GM21737 (cell line): ENCODE results near the gene MN1.

ENCODE experiments used
- ATAC-seq: cut with Tn5 transposase; IDR thresholded peaks from one replicate; pipeline ENCODE4 v1.9.1; 2021; ENCODE audit warnings: mild to moderate bottlenecking, moderate library complexity; ENCODE audit not compliant: unreplicated experiment

MN1 gene

DNA sequence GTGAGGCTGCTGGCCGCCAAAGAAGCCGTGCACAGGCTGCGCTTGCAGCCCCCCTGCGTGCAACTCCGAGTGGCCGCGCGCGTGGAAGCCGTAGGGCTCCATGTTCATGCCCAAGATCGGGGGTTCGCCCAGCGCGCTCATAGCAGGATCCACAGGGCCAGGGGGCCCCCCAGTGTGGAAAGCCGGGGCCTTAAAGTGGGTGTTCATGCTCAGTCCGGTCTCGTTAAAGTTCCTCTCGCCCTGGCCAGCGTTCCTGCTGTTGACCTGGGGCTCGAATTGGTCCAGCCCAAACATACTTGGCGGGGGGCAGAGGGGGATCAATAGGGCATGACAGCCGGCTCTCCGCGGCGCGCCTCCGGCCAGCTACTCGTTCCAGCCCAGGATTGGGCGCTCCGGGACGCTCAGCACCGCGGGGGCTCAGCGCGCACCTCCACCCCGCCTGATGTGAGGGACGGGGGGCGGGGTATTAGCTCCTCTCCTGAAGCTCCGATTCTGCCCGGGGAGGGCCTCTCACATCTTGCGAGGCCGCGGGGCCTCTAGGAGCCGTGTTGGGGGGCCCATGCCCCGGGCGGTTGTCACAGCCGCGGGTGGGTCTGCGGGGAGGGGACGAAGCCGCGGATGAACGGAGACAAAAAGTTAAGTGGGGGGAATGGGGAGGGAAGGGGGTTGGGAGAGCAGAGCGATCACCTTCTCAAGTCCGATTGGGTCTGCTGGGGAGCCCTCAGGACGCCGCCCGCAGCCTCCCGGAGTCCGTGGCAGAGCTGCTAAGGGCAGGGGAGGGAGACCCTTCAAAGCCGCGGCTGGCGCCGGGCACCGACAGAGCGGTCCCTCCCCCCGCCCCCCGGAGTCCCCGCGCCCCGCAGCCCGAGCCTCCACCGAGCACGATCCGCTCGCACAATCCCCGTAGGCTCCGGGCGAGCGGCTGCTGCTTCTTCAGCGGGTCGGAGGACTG is 1.0 kb downstream of the MN1 start:
- no peak for ATAC-seq

- no peak for ATAC-seq
These were observed 1.7 kb downstream of the MN1 start for GRCh38 chr22:27799827-27800249.

DNA sequence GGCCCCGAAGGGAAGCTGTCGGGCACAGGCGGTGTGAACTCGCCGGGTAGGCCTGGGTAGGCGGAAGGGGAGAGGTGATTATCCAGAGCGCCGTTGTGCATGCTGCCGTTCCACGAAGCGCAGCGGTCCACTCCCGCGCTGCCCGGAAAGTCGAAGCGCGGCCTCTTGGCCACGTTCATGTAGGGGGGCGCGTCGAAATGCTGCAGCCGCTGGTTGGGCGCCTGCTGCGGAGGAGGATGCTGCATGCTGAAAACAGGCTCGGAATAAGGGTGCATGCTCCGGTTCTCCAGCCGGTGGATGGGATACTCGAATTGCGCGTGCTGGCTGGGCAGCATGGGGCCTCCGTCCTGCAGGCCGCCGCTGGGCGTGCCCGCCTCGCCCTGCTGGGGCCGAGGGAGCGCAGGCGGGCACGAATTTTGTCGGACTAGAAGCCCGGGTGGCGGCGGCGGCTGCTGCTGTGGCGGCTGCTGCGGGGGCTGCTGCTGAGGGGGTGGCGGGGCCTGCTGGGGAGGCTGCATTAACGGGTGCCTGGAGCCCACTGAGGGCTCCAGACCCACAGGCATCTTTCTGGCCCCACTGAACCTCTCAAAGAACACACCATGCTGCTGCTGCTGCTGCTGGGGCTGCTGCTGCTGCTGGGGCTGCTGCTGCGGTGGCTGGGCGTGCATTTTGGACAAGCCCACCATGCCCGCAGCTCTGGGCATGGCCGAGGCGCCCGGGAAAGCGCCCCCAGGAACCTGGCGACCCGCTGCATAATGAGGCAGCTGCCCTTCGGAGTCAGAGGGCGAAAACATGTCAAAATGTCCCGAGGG is 2.3 kb downstream of the MN1 start:
- ATAC-seq = no peak

DNA sequence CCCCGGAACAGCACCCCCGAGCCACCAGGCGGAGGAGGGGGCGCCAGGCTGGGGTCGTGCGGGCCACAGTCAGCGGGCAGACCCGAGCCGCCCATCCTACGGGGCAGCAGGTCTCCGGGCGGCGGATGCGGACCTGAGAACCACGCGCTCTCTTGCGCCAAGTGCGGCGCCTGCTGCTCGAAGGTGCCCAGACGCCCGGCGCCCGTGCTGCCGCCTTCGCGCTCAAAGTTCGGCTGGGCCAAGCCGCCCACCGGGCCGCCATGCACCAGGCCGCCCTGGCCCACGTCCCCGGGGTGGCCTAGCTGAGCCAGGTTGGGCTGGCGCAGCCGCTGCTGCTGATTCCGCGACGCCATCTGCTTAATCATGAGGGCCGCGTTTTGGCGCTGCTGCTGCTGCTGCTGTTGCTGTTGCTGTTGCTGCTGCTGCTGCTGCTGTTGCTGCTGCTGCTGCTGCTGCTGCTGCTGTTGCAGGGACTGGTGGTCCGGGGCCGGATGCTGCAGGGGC is 3.0 kb downstream of the MN1 start:
- ATAC-seq = no peak

DNA sequence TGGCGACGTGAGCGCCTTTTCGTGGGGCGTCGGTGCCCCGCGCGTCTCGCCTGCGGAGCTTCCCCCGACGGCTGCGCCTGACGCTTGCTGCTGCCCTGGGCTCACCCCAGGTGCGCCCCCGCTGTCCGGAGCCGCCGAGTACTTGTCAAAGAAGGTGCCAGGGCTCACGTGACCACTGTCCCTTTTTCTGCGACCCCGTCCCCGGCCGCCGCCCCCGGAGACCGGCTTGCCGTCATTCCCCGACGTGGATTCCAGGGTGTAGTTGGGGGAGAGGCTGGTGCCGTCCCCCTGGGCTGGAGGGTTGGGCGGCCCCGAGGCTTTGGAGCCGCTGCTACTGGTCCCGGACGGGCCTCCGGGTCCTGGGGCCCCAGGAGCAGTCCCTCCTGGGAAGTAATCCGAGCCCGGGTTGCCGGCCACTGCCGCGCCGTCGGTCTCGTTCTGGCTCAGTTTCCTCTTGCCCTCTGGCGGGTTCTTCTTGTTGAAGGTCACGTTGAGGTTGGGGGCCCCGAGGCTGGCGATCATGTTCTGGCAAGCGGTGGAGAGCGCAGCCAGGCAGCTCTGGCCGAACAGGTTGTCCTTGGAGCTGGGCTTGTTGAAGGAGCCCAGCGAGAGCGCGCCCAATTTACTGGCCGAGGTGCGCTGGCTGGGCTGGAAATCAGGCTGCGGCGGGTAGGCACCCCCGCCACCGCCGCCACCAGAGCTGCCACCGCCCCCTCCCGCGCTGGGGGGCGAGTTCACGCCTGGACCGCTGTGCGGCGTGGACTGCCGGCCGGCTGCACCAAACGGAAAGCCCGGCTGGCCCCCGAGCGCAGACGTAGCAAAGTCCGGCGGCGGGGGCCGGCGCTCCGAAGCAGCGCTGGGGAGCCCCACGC is 3.8 kb downstream of the MN1 start:
- ATAC-seq = no peak

- no peak for ATAC-seq
These were observed 4.6 kb downstream of the MN1 start for GRCh38 chr22:27796829-27797519.

DNA sequence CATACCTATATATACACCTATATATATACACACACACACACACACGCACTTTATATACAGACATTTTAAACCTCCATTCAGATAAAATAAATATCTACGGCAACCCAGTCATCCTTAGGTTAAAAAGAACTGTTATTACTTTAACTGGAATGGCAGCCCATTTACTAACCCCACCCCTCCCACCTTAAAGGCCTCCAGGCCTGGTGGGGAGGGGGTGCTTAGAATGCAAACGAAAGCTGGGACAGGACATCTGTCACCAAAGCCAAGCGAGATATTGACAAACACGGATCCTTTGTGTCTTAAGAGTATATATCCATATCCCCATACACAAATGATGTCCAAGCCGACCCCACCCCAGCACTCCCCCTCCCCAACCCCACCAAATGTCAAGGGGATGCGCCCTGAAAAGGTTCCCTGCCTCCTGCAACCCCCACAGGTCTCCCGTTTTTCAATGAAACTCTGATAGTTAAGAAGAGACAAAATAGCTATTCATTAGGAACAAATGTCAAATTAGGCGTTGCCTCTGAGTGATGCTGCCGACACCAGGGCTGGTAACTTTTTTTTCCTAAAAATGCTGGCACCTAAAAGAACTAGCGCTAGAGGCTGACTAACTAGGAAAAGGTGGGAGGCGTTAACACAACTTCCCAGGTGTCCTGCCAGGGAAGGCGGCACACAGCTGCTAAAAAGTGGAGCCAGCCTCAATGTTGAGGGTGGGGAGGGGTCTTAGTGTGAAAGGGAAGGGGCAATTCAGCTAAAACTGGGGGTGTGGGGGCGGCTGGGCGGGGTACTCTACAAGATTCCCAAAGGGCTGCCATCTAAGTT is 5.6 kb downstream of the MN1 start:
- ATAC-seq = no peak

GRCh38 chr22:27795053-27795452 is 6.5 kb downstream of the MN1 start:
- no peak for ATAC-seq

GRCh38 chr22:27794226-27794625 is 7.3 kb downstream of the MN1 start:
- ATAC-seq = no peak

- no peak for ATAC-seq
These were observed 8.0 kb downstream of the MN1 start for GRCh38 chr22:27793576-27793975.

GRCh38 chr22:27792452-27793161 is 8.9 kb downstream of the MN1 start:
- ATAC-seq = no peak

DNA sequence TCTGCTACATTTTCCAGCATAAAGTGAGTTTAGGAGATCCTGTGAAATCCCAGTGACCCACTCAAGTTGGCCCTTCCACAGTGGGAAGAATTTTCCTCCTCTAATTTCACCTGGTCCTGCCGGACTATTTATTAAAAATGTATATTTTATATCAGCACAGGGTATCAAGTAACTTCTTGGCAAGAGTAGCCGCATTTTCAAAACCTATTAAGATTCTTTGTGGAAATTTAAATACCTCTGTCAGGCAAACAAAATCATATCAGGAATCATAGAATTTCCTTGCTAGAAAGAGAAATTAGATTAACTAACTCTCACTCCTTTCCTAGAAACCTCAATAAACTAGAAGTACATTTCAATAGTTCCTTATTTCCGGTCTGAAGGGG is 9.7 kb downstream of the MN1 start:
- no peak for ATAC-seq

DNA sequence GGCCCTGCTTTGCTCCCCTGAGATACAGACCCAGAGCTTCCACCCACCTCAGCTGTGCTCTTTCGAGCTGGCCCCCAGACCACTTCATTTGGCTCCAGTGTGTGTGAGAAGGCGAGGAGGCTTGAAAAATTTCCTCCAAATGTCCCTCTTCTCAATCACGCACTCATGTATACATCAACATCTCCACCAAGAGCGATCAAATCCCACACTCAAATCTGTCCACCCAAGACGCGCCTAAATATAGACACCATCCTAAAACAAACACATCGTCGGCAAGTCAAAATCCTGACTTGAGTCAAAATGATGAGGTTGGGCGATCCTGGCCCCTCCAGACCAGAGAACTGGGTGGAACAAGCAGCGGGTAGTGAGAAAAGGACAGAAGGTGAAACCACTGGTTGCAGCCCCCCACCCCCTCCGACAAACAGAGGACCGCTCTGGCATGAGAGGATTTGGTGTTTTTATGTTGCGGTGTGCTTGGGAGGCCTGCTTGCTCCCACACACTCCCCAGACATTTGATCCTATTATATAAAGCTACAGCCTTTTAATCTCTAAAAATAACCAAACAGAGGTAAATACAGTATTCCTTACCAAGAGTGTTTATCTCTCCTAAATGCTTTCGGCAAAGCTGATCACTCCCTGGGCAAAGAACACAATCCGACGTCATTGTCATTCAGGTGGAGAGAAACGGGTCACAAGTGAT is 10.2 kb downstream of the MN1 start:
- no peak for ATAC-seq

- no peak for ATAC-seq
These were observed 11.0 kb downstream of the MN1 start for GRCh38 chr22:27790376-27791158.

DNA sequence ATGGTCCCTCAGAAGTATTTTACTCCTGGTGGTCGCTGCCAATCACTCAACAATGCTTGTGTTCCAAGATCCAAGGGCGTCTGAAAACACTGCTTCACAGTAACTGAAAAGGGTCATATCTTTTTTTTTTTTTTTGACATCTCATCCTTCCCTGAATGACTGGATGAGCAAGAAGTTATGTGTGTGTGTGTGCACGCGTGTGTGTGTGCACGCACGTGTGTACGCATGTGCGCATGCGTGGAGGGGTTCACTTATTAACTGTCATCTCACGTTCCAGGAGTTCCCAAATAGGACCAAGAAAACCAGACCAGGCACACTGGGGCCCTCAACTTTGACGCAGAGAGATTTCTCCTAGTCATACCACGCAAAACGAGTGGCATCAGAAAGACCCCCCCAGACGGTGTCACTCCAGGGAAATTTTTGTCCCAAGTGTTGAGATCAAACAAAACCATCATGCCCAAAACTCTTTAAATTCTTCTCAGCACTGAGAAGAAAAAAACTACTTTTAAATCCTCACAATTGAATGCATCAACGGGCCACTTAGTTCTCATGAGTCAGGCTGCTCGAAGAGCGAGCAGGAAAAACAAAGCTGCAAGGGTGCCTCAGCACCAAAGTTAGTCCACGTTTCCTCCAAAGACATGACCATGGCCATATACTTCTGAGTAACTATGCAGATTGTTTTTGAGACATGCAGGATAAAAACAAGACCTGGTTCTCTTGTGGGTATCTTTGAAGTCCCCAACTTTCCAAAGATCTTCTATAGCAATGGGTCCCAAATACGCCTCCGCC is 12.9 kb downstream of the MN1 start:
- no peak for ATAC-seq

DNA sequence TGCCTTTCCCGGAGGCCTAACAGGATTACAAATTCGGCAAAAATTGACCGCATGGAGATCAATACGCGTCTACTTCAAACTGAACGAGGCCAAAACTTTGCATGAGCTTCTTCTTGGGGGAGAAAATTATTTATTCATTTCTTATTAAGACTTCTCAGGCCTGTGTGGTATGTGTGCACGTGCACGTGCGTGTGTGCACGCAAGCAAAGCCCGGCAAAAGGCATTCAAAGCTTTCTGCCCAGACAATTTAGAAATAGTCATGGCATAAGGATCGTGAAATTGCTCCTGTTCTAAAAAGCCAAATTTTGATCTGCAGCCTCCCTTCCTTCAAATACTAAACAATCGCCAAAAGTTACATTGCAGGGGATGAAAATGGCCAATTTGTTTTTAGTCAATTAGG is 14.6 kb downstream of the MN1 start:
- ATAC-seq = no peak
